Amniotic stem cell (primary cell): ENCODE results near the gene VWA1.
"Not testable (repeated sequence)": the region's sequence is repeated elsewhere in the genome, so short reads cannot be mapped to it uniquely, and the experiment has no call there.

Source experiments
- DNase-seq: peaks from one replicate; lab custom pipeline; 2025; lab: John Stamatoyannopoulos, UW

Gene VWA1

GRCh38 chr1:1424707-1425106 is 10.8 kb upstream of the VWA1 start:
- no peak for DNase-seq

DNA sequence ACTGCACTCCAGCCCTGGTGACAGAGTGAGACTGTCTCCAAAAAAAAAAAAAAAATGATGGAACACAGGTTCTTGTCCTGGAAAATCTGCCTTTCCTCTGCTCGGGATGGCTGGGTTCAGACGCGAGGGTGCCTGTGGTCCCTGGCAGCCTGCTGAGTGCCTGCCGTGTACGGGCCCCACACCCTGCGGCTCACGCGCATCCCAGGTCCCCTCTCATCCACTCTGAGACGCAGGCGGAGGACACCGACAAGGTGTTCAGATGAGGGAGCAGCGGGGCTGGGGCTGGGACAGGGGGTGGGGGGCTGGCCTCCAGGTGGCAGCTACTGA is 10.1 kb upstream of the VWA1 start:
- DNase-seq = no peak

- DNase-seq = no peak
Measured at GRCh38 chr1:1425753-1426495, 9.6 kb upstream of the VWA1 start.

GRCh38 chr1:1426496-1427105 is 8.9 kb upstream of the VWA1 start:
- DNase-seq = no peak

GRCh38 chr1:1427106-1427819 is 8.2 kb upstream of the VWA1 start:
- DNase-seq = no peak

DNA sequence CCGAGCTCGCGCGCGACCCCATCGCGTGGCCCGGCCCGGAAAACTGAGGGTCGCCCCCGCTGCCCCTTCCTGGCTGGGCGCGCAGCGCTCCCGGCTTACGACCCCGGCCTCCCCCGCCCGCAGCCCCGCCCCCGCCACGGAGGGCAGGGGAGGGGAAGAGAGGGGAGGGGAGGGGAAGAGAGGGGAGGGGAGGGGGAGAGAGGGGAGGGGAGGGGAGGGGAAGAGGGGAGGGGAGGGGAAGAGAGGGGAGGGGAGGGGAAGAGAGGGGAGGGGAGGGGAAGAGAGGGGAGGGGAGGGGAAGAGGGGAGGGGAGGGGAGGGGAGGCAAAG is 7.7 kb upstream of the VWA1 start:
- DNase-seq = no peak

DNA sequence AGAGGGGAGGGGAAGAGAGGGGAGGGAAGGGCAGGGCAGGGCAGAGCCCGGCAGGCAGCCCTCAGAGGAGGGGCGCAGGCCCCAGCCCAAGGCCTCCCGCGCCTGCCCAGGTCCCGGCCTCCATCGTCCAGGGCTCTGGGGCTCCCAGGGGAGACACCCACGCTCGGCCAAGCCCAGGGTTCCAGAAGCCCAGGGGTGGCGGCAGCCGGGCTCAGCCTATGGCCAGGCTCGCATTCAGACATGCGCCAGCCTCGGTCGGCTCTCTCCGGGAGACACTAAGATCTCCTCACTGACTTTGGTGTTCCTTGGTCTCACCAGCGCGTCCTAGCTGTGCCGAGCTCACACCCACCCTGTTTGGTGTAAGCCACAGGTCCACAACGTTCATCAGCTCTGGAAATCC is 7.3 kb upstream of the VWA1 start:
- no peak for DNase-seq

- DNase-seq = not testable (repeated sequence)
Measured at GRCh38 chr1:1428967-1429366, 6.5 kb upstream of the VWA1 start.

DNA sequence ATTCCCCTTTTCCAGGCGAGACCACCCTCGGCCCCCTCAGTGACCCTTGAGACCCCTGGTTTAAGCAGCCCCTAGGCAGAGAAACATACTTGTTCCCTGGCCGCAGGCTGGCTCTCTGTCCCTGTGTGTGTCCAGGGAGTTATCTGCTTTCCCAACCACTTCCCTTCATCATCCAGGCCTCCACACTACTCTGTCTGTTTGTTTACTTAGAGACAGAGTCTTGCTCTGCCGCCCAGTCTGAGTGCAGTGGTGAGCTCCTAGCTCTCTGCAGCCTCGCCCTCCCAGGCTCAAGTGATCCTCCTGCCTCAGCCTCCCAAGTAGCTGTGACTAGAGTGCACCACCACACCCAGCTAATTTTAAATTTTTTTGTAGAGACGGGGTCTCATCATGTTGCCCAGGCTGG is 5.8 kb upstream of the VWA1 start:
- DNase-seq = no peak

DNA sequence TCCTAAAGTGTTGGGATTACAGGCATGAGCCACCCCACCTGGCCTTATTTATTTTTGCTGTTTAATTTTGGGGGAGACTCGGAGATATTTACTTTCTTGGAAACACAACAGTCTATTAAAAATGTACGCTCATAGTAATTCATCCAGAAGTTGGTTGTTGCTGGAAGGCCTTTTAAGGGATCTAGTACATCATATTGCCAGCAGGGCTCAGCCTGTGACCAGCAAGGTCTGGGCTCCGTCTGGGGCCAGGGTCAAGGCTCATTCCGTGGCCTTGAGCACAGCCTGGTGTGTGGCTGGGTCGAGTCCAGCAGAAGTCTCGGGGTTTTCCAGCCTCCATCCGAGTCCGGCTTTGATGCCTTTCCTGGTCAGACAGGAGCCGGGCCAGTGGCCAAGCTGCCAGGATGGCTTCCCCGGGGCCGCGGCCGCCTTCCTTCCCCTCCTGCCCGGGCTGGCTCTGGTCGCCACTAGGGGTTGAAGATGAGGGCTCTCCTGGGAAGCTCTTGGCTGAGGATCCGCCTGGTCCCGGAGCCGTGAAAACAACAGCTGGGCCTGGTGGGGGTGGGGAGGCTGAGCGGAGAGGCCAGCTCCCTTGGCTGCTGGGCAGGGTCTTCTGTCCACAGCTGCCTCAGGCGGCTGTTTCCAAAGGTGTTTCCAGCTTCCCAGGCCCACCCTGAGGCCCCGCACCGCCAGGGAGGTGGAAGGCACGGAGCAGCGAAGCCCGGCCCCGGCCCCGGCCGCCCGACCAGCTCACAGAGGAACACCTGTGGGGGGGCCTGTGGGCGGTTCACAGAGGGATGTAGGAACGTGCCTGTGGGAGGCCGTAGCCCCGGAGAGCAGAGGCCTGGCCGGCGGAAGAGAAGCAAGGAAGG is 5.1 kb upstream of the VWA1 start:
- no peak for DNase-seq

- DNase-seq = no peak
Measured at GRCh38 chr1:1430992-1431844, 4.3 kb upstream of the VWA1 start.

GRCh38 chr1:1431845-1432273 is 3.6 kb upstream of the VWA1 start:
- DNase-seq = no peak

GRCh38 chr1:1432274-1432950 is 3.1 kb upstream of the VWA1 start:
- DNase-seq = no peak

DNA sequence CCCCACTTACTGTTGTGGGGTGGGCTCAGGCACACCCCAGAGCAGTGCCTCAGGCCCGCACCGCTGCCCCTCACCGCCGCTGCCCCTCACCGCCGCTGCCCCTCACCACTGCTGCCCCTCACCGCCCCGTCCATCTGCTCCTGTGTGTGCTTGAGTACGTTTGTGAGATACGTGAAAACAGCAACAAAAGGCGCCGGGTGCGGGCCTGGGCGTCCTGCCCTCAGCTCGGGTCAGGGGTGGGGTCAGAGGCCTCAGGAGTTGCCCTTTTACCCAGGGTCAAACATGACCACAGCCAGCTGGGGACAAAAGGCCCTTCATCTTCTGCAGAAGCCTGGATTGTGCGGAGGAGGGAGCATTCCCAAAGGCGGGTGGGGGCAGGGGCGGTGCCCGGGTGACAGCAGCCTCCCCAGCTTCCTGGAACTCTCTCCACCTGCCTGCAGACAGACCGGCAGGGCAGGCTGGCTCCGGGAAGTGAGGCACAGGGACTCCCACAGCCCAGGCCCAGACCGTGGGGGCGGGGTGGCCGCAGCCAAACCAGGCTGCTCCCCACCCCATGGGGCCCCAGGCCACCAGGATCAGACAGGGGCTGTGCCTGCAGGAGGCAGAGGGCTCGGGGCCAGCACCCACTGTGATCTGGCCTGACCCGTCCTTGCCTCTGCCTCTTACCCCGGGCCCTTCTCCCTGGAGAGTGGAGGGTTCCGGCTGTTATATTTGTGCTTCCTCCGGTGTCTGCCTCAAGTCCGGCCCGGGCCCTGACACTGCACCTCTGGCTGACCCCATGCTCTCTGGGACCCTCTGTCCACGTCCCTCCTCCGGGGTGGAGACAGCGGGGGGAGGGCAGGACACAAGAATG is 2.3 kb upstream of the VWA1 start:
- DNase-seq = no peak

DNA sequence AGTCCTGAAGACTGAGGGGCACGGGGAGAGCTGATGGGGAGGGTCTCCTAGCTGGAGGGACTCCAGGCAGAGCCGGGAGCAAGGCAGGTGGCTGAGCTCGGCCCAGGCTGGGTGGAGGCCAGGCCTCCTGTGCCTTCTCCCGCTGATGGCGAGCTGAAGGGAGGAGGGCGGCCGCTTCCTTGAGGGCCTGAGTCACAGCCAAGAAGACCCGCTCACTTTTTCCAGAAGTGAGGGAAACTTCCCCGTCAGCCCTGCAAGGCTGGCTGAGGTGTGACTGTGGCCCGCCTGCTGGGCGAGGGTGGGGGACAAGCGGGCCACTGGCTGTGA is 1.7 kb upstream of the VWA1 start:
- DNase-seq = no peak

- no peak for DNase-seq
Measured at GRCh38 chr1:1434131-1434823, 1.2 kb upstream of the VWA1 start.

GRCh38 chr1:1434824-1435105 is 725 bp upstream of the VWA1 start:
- DNase-seq = no peak

DNA sequence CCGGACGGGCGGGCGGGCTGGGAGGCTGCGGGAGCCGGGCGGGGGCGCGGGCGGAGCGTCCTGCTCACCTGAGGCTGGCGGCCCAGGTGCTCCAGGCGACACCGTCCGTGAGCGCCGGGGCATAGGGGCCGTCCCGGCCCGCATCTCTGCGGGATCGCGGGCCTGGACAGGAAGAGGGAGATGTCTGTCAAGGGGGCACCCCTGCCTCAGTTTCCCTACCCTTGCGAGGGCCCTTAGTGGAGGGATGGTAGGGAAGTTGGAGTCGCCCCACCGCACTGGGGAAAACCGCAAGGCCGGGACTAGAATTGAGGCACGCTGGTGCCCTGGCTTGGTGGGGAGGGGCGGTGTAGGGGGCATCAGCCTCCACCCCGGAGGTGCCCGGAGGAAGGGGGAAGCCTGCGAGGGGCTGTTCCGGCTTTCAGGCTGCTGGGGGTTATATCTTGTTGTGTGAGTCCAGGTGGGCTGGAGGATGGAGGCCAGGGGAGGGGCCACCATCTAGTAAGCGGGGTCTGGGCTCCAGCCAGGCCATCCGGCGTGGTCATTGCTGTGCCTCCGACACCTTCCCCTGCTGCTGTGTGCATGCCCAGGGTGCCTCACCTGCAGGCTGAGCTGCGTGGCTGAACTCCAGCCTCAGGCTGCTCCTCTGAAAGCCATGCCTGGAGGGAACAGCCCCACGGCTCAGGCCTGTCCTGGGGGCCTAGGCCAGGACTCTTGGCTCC is 580 bp downstream of the VWA1 start:
- DNase-seq = no peak

GRCh38 chr1:1436630-1437032 is 1.1 kb downstream of the VWA1 start:
- DNase-seq = no peak
